ENCODE measurements around the gene FARP1.

FARP1 gene

DNA sequence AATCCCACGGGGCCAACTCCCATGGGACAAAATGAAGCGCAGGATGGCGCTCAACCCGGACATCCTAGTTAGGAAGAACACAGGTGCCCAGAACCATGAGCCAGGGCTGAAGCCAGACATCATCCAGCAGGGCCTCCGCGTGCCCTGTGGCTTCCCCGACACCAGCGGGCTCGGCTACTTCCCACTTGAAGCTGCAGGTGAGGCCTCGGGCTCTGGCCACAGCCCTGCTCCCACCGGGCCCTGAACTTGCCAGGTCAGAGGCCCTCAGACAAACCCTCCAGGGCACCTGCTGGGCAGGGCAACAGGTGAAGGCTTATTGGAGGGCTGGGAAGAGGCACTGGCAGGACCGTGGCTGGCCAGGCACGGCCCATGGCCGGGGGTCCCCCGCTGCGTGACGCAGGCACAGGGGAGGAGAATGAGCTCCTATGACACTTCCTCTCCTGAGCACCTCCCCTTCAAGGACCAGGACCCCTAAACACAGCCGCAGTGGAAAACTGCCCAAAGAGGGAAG, 316.3 kb downstream of the FARP1 start:
- peaks cover 47% of the 10 kb centered on the region for H3K36me3 ChIP-seq (ENCODE audit: control insufficient read depth, insufficient read depth, low read length)
- TF ChIP-seq CTCF (IDR thresholded peaks at IDR 0.05; ENCODE audit: insufficient read depth, low read length, poor library complexity, severe bottlenecking): no peak

GRCh38 chr13:98459721-98460370, 317.0 kb downstream of the FARP1 start:
- no peaks in the 10 kb centered on the region for H3K27me3 ChIP-seq (replicated peaks; ENCODE audit: control insufficient read depth, insufficient read depth, low read length)
- H3K4me3 ChIP-seq (replicated peaks; ENCODE audit: low read depth, low read length): no peak overlapping the region
- no peak for DNase-seq (ENCODE audit: extremely low read depth, insufficient read length)
- peaks cover 45% of the 10 kb centered on the region for H3K36me3 ChIP-seq (ENCODE audit: control insufficient read depth, insufficient read depth, low read length)
- no peak for TF ChIP-seq CTCF (IDR thresholded peaks at IDR 0.05; ENCODE audit: insufficient read depth, low read length, poor library complexity, severe bottlenecking)

More for the DNA sequence above, 316.3 kb downstream of the FARP1 start:
- no peak overlapping the region for H3K4me3 ChIP-seq (replicated peaks; ENCODE audit: low read depth, low read length)
- DNase-seq (ENCODE audit: extremely low read depth, insufficient read length): no peak
- no peaks in the 10 kb centered on the region for H3K27me3 ChIP-seq (replicated peaks; ENCODE audit: control insufficient read depth, insufficient read depth, low read length)

- DNase-seq (ENCODE audit: extremely low read depth, insufficient read length): no peak
- Histone ChIP-seq H3K4me3 (replicated peaks; ENCODE audit: low read depth, low read length) (no peak overlapping the region), H3K36me3 (ENCODE audit: control insufficient read depth, insufficient read depth, low read length) (peaks cover 46% of the 10 kb centered on the region), H3K27me3 (replicated peaks; ENCODE audit: control insufficient read depth, insufficient read depth, low read length) (no peaks in the 10 kb centered on the region)
- TF ChIP-seq CTCF (IDR thresholded peaks at IDR 0.05; ENCODE audit: insufficient read depth, low read length, poor library complexity, severe bottlenecking): no peak
These were observed 317.6 kb downstream of the FARP1 start for GRCh38 chr13:98460516-98460915.

GRCh38 chr13:98461486-98462240, 318.8 kb downstream of the FARP1 start:
- Histone ChIP-seq H3K4me3 (replicated peaks; ENCODE audit: low read depth, low read length) (no peak overlapping the region), H3K36me3 (ENCODE audit: control insufficient read depth, insufficient read depth, low read length) (peaks cover 42% of the 10 kb centered on the region), H3K27me3 (replicated peaks; ENCODE audit: control insufficient read depth, insufficient read depth, low read length) (no peaks in the 10 kb centered on the region)
- TF ChIP-seq CTCF (IDR thresholded peaks at IDR 0.05; ENCODE audit: insufficient read depth, low read length, poor library complexity, severe bottlenecking): no peak
- DNase-seq (ENCODE audit: extremely low read depth, insufficient read length): no peak

DNA sequence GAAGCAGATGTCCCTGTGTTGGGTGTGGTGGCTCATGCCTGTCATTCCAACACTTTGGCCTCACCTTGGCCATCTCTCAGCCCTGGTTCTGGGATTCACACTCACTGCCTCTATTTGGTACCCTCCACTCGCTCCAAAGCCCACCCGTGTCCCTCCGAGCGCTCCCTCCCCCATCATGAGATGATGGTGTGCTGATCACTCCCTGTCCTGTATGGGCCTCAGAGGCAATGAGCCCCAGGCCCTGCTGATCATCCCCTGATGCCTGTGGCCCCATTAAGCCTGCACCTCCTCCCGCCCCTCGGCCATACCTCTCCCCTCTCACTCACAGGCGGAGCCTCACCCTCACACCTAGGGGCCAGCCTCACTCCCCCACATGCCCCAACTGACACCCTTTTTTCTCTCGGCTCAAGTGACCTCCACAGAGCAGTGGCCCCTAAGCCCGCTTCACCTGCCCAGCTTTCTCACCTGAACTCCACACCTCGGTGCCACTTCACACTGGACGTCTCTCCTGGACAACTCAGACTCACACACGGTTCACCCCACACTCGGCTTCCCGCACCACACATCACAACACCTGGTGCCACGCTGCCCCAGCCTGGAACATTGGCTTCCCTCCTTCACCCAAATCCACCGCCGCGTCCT, 319.5 kb downstream of the FARP1 start:
- peaks cover 40% of the 10 kb centered on the region for H3K36me3 ChIP-seq (ENCODE audit: control insufficient read depth, insufficient read depth, low read length)
- no peak for TF ChIP-seq CTCF (IDR thresholded peaks at IDR 0.05; ENCODE audit: insufficient read depth, low read length, poor library complexity, severe bottlenecking)
- no peaks in the 10 kb centered on the region for H3K27me3 ChIP-seq (replicated peaks; ENCODE audit: control insufficient read depth, insufficient read depth, low read length)
- H3K4me3 ChIP-seq (replicated peaks; ENCODE audit: low read depth, low read length): no peak overlapping the region
- no peak for DNase-seq (ENCODE audit: extremely low read depth, insufficient read length)

Data from GM06990 (cell line).